ENCODE data around the gene HTT.

The HTT gene

GRCh38 chr4:3205995-3206394 is 131.5 kb downstream of the HTT start:
- DNase-seq: no peak

GRCh38 chr4:3206439-3207100 is 132.1 kb downstream of the HTT start:
- no peak for DNase-seq

DNA sequence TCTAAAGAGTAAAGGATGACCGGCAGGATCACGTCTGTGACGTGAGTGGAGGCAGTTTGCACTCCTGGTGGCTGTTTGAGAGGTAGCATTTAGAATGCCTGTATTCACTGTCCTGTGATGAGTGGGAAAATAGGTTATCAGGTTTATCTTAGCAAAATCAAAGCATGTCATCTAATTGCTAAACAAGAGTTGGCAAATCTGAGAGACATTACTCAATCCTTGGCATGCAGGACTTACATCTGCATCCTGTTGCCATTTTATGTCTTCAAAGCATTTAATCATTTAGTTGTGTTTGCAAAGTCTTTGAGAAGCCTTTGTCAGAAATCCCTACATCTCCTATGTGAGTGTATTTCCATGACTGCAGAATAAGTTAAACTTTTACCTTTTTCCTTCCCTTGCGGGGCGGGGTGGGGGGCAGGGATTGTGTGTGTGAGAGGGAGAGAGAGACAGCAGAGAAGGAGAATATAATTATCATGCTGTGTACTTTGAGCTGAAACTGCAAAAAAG is 133.1 kb downstream of the HTT start:
- DNase-seq: no peak

DNA sequence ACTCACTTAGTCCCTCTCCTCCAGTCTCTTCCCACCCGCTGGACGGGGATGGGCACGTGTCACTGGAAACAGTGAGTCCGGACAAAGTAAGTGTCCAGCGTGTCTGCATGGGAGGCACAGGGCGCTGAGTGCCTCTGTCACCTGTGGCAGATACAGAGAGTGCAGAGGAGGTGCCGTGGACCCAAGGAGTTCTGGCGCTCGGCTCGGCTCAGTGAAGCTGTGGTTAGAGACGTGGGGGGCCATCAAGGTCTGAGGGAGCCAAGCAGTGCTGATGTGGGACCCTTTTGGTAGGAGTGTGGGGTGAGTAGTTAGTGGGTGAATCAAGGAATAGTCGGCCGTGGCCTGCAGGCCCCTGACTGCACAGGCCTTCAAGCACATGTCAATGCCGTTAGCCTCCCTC is 134.3 kb downstream of the HTT start:
- DNase-seq: no peak

- DNase-seq: no peak
Measured at GRCh38 chr4:3209551-3210325, 135.3 kb downstream of the HTT start.

GRCh38 chr4:3210467-3210866 is 136.0 kb downstream of the HTT start:
- DNase-seq: no peak

- DNase-seq: no peak
Measured at GRCh38 chr4:3211866-3212265, 137.4 kb downstream of the HTT start.

DNA sequence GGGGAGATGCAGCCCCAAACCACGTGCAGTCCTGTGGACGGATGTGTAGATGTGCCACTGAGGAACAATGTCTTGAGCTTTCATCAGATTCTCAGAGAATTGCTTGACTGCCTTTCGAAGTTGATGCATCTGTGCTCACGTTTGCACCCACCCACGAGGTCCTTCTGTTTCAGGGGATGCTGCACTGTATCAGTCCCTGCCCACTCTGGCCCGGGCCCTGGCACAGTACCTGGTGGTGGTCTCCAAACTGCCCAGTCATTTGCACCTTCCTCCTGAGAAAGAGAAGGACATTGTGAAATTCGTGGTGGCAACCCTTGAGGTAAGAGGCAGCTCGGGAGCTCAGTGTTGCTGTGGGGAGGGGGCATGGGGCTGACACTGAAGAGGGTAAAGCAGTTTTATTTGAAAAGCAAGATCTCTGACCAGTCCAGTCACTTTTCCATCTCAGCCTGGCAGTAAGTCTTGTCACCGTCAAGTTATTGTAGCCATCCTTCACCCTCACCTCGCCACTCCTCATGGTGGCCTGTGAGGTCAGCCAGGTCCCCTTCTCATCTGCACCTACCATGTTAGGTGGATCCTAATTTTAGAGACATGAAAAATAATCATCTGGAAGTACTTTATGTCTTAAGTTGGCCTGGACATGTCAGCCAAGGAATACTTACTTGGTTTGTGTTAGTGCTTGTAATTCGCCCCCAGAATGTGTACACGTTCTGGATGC is 138.1 kb downstream of the HTT start:
- no peak for DNase-seq

GRCh38 chr4:3213106-3213425 is 138.6 kb downstream of the HTT start:
- no peak for DNase-seq

- DNase-seq: no peak
Measured at GRCh38 chr4:3213661-3214250, 139.3 kb downstream of the HTT start.

- no peak for DNase-seq
Measured at GRCh38 chr4:3215256-3215655, 140.8 kb downstream of the HTT start.

GRCh38 chr4:3215733-3216132 is 141.3 kb downstream of the HTT start:
- DNase-seq: no peak

DNA sequence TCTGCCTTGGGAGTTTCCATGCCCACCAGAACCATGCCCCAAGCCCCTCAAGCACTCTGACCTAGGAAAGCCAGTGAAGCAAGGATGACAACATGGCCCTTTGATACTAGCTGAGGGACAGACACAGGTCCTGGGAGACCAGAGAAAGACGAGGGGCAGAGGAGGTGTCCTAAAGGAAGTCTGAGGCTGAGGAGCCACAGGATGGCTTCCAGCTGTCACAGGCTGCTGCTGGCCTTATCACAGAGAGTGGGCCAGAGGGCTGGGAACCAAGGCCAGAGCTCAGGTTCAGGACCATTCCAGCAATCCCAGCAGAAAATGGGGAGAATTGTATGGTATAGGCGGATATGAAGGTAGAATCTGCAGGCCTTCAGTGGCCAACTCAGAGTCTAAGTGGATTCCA is 142.8 kb downstream of the HTT start:
- no peak for DNase-seq

GRCh38 chr4:3217771-3218170 is 143.3 kb downstream of the HTT start:
- DNase-seq: no peak

GRCh38 chr4:3218824-3219760 is 144.6 kb downstream of the HTT start:
- DNase-seq: no peak

DNA sequence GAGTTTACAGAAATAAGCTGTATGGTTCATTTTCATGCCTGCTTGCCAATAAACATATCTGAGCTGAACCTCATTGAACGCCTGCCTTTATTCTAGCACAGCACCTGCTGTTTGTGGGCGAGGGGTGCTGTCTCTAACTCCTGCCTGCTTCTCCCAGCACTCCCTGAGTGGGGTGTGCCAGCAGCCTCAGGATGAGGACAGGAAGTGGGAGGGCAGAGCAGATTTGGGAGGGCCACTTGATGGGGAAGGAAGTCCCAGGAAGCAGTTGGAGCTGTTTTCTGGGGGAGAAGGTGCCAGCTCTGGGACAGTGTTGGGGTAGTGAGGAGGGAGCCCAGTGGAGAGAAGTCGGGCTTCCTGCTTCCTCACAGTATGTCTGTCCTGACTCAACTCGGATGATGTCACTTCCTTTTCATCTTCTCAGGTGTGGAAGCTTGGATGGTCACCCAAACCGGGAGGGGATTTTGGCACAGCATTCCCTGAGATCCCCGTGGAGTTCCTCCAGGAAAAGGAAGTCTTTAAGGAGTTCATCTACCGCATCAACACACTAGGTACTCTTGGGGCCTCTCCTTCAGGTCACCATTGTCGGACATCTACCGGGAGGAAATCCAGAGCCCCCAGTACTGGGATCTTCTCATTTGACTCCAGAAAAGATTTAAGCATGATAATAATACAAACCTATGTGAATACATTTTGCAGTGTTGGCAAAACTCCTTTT is 145.4 kb downstream of the HTT start:
- DNase-seq: no peak

GRCh38 chr4:3220476-3221183 is 146.1 kb downstream of the HTT start:
- DNase-seq: no peak

DNA sequence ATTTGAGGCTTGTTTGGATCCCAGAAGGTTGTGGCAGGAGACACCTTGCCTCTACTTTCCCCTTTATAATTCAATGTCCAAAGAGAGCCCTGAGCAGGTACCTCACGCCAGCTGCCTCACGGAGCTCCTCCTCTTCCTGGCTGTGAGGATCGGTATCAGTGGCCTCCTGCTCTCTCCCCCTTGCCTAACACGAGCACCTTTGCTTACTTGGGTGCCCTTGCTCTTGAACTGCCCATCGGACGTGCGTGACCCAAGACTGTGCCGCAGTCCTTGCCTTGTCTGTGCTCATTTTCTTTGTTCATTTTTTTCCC is 146.7 kb downstream of the HTT start:
- DNase-seq: no peak

DNA sequence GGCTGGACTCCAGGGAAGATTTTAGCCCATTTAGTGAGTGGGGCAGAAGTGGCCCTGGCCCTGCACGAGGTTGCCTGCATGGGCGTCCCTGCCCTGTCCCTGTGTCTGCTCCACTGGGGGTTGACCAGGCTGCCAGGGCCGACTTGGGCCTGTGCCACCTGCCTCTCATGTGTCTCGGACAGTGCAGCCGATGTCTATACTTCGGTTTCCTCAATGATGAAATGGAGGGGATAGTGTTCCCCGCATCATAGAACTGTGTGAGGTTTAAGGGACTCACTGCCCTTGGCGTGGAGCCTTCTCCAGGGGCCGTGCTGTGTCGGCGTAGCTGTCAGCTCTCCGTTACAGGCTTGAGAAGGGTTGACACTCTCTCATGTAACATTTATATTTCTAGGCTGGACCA is 147.5 kb downstream of the HTT start:
- DNase-seq: no peak

GRCh38 chr4:3223346-3223745 is 148.9 kb downstream of the HTT start:
- no peak for DNase-seq
